ENCODE data around the gene UBE2G1.

DNA sequence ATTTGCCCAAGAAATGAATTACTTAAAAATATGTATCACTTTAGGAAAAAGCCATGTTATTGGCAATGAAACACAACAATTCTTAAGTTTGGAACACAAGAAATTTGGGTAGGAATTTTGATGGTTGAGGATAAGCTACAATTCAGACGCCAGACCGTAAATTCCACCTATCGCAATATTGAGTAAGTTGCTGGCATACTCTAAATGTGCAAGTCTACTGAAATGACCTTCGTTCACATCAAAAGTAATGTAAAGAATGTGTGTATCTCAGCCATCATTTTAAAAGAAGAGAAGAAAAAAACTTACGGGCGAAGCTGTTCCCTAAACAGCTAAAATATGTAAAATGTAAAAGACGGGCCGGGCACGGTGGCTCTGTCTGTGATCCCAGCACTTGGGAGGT, 33.4 kb downstream of the UBE2G1 start:
- TF ChIP-seq, protein P1, sequence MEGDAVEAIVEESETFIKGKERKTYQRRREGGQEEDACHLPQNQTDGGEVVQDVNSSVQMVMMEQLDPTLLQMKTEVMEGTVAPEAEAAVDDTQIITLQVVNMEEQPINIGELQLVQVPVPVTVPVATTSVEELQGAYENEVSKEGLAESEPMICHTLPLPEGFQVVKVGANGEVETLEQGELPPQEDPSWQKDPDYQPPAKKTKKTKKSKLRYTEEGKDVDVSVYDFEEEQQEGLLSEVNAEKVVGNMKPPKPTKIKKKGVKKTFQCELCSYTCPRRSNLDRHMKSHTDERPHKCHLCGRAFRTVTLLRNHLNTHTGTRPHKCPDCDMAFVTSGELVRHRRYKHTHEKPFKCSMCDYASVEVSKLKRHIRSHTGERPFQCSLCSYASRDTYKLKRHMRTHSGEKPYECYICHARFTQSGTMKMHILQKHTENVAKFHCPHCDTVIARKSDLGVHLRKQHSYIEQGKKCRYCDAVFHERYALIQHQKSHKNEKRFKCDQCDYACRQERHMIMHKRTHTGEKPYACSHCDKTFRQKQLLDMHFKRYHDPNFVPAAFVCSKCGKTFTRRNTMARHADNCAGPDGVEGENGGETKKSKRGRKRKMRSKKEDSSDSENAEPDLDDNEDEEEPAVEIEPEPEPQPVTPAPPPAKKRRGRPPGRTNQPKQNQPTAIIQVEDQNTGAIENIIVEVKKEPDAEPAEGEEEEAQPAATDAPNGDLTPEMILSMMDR (IDR thresholded peaks at IDR 0.05): no peak
- no peak for TF ChIP-seq POLR2A (IDR thresholded peaks at IDR 0.05)
